HCT116 (cell line): Measurements from ENCODE around the gene PRDM8.

Experiments
- CEBPB ChIP-seq: IDR thresholded peaks from 2 replicates; pipeline ENCODE4 v1.6.1; 2012; ENCODE audit warnings: low read depth
- EZH2phosphoT487 ChIP-seq: fragments of 200-600 bp; IDR thresholded peaks from 2 replicates; pipeline ENCODE4 v1.6.1; 2018; ENCODE audit warnings: antibody characterized with exemption, borderline replicate concordance
- MAX ChIP-seq: IDR thresholded peaks from 2 replicates; pipeline ENCODE4 v1.6.1; 2012
- POLR2A ChIP-seq: IDR thresholded peaks from 2 replicates; pipeline ENCODE4 v1.7.0; 2011; ENCODE audit warnings: borderline replicate concordance; ENCODE audit not compliant: insufficient read depth, insufficient read length; ENCODE audit errors: extremely low read depth
- RAD21 ChIP-seq: IDR thresholded peaks from 2 replicates; pipeline ENCODE4 v1.6.1; 2012; ENCODE audit warnings: low read depth, mild to moderate bottlenecking
- YY1 ChIP-seq: IDR thresholded peaks from 2 replicates; pipeline ENCODE4 v1.6.1; 2011; ENCODE audit warnings: low read length, low read depth, moderate library complexity, mild to moderate bottlenecking; ENCODE audit not compliant: insufficient replicate concordance; ENCODE audit errors: extremely low read depth
- TF ChIP-seq, protein P1 (sequence below), 3 experiments: fragments of 200-600 bp in 1 of 3; sonication (generic) in 1 of 3; IDR thresholded peaks in 2 of 3; conservative IDR thresholded peaks in 1 of 3; 2 replicates each; pipeline ENCODE4 v1.5.1; 2012 to 2017; ENCODE audit warnings: low read depth in 2 of 3, low read length in 2 of 3, antibody characterized with exemption in 1 of 3, borderline replicate concordance in 1 of 3, control low read depth in 1 of 3, mild to moderate bottlenecking in 1 of 3, mixed read lengths in 1 of 3, mixed run types in 1 of 3, moderate library complexity in 1 of 3; ENCODE audit not compliant: insufficient read depth in 1 of 3

DNA sequence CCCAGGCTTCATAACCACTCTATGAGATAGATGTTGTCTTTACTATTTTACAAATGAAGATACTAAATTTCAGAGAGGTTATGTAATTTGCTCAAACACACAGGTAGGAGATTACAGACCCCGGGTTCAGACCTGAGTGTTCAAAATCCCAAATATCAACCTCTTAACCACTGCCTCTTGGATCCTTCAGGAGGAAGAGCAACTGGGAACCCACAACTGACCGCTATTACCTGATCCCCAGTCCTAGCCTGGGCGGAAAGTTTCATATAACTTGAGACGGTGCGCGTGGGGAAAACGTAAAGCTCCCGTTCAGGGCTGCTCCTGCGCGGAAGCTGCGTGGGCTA, 8.9 kb upstream of the PRDM8 start:
- TF ChIP-seq MAX (no peak), POLR2A (no peak), CEBPB (no peak), EZH2phosphoT487 (no peak), YY1 (no peak), RAD21 (no peak)
- TF ChIP-seq, protein P1, sequence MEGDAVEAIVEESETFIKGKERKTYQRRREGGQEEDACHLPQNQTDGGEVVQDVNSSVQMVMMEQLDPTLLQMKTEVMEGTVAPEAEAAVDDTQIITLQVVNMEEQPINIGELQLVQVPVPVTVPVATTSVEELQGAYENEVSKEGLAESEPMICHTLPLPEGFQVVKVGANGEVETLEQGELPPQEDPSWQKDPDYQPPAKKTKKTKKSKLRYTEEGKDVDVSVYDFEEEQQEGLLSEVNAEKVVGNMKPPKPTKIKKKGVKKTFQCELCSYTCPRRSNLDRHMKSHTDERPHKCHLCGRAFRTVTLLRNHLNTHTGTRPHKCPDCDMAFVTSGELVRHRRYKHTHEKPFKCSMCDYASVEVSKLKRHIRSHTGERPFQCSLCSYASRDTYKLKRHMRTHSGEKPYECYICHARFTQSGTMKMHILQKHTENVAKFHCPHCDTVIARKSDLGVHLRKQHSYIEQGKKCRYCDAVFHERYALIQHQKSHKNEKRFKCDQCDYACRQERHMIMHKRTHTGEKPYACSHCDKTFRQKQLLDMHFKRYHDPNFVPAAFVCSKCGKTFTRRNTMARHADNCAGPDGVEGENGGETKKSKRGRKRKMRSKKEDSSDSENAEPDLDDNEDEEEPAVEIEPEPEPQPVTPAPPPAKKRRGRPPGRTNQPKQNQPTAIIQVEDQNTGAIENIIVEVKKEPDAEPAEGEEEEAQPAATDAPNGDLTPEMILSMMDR (IDR thresholded peaks at IDR 0.05 in 2 of 3, conservative IDR thresholded peaks at IDR 0.05 in 1 of 3; ENCODE audit: borderline replicate concordance in 1 of 3, insufficient read depth in 1 of 3, low read depth in 2 of 3, low read length in 2 of 3): no peak
